HFFc6 (cell line): Measurements from ENCODE around the gene PRELP. TPM values are rescaled to one million over a fixed set of nuclear protein-coding genes. Genes with fewer than 3 reads are reported as not detected.

Experiments used
- DNase-seq: peaks from one replicate; pipeline ENCODE4 v3.0.0-alpha.2; 2018
- H3K27ac Mint-ChIP-seq: 2 replicates; pipeline ENCODE4 v1.8.0; 2020; ENCODE audit warnings: mild to moderate bottlenecking, mixed read lengths
- H3K27me3 Mint-ChIP-seq: 2 replicates; pipeline ENCODE4 v1.8.0; 2021; ENCODE audit warnings: mild to moderate bottlenecking, moderate library complexity, mixed read lengths; ENCODE audit not compliant: insufficient read depth
- H3K36me3 Mint-ChIP-seq: 2 replicates; pipeline ENCODE4 v1.8.0; 2021; ENCODE audit warnings: low read depth, mixed read lengths
- H3K4me1 Mint-ChIP-seq: 2 replicates; pipeline ENCODE4 v1.8.0; 2020; ENCODE audit warnings: low read depth, mixed read lengths
- H3K4me3 Mint-ChIP-seq: 2 replicates; pipeline ENCODE4 v1.8.0; 2020; ENCODE audit warnings: mild to moderate bottlenecking, moderate library complexity, mixed read lengths
- H3K9me3 Mint-ChIP-seq: 2 replicates; pipeline ENCODE4 v1.8.0; 2020; ENCODE audit warnings: mild to moderate bottlenecking, mixed read lengths
- total RNA-seq, 6 experiments: library from RNA; stranded (reverse); fragmentation: NEBNext Ultra II Directional; extraction: Animal tissue kit (Norgen Biotek cat#: 25700); gene quantifications; 2 replicates in 1 of 6; 3 replicates in 5 of 6; pipeline ENCODE4 v1.2.3, GENCODE V29; 2021
- TF ChIP-seq, protein P1 (sequence below): fragments of 200-600 bp; sonication (generic); IDR thresholded peaks from 2 replicates; pipeline ENCODE4 v1.5.0; 2021; ENCODE audit warnings: antibody characterized with exemption, mild to moderate bottlenecking

Gene PRELP
- total RNA-seq, 6 experiments from 2014 or later, result 0.59 to 0.81 (median 0.70) TPM

DNA sequence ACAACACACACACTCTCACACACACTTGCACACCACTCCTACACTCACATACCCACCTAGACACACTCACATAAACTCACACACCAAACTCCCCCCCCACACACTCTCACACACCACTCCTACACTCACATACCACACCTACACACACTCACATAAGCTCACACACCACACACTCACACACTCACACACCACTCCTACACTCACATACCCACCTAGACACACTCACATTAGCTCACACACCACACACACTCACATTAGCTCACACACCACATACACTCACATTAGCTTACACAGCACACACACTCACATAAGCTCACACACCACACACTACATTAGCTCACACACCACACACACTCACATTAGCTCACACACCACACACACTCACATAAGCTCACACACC, 51.4 kb downstream of the PRELP start:
- H3K4me3 Mint-ChIP-seq, result no peak overlapping the region
- no peaks in the 10 kb centered on the region; the same call in 1 of the 2 replicates for H3K27me3 Mint-ChIP-seq
- no peaks in the 10 kb centered on the region for H3K9me3 Mint-ChIP-seq
- peak overlapping the region; percentile 31 for H3K27ac Mint-ChIP-seq
- H3K4me1 Mint-ChIP-seq, result peaks cover 41% of the 10 kb centered on the region
- DNase-seq, result no peak
- H3K36me3 Mint-ChIP-seq, result no peaks in the 10 kb centered on the region
- TF ChIP-seq, protein P1, sequence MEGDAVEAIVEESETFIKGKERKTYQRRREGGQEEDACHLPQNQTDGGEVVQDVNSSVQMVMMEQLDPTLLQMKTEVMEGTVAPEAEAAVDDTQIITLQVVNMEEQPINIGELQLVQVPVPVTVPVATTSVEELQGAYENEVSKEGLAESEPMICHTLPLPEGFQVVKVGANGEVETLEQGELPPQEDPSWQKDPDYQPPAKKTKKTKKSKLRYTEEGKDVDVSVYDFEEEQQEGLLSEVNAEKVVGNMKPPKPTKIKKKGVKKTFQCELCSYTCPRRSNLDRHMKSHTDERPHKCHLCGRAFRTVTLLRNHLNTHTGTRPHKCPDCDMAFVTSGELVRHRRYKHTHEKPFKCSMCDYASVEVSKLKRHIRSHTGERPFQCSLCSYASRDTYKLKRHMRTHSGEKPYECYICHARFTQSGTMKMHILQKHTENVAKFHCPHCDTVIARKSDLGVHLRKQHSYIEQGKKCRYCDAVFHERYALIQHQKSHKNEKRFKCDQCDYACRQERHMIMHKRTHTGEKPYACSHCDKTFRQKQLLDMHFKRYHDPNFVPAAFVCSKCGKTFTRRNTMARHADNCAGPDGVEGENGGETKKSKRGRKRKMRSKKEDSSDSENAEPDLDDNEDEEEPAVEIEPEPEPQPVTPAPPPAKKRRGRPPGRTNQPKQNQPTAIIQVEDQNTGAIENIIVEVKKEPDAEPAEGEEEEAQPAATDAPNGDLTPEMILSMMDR, result no peak

DNA sequence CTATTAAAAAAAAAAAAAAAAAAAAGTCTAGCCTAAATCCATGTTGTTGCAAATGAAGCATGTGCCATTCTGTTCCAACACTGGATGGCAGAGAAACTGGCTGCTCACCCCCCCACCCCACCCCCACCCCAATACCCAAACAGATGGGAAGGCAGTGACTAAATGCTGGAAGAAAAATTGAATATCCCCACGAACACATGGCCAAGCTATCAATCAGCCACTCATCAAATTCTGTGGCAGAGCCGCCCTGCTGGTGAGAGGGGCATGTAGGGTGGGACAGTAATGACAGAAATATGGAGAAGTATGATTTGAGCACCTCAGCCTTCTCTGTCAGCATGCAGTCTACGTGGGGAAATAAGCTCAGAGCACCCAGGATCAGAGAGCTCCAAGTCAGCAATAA, 52.5 kb downstream of the PRELP start:
- no peak for DNase-seq
- Mint-ChIP-seq H3K36me3 (no peaks in the 10 kb centered on the region), H3K27me3 (no peaks in the 10 kb centered on the region; the same call in 1 of the 2 replicates), H3K9me3 (no peaks in the 10 kb centered on the region), H3K4me3 (no peak overlapping the region), H3K4me1 (peaks cover 41% of the 10 kb centered on the region), H3K27ac (no peak overlapping the region)
- TF ChIP-seq, protein P1, result no peak

DNA sequence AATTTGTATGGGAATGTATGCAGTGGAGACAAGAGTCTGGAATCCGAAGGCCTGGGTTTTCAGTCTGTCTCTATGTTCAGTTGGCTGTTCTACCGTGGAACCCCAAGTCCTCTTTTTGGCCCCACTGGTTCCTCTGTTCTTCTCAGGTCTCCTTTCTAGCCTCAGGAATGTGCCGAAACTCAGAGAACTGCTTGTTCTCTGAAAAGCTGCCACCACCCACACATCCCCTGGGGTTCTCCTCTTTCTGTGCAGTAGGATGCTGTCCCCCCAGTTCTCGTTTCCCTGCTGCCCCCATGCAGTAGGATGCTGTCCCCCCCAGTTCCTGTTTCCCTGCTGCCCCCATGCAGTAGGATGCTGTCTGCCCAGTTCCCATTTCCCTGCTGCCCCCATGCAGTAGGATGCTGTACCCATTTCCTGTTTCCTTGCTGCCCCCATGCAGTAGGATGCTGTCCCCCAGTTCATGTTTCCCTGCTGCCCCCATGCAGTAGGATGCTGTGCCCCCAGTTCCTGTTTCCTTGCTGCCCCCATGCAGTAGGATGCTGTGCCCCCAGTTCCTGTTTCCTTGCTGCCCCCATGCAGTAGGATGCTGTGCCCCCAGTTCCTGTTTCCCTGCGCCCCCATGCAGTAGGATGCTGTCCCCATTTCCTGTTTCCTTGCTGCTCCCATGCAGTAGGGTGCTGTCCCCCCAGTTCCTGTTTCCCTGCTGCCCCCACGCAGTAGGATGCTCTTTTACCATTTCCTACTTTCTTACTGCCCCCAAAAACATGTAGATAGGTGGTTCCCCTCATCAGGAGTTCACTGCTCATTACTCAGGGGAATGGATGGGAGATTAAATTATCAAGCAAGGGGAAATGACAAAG, 53.6 kb downstream of the PRELP start:
- H3K4me1 Mint-ChIP-seq, result peaks cover 52% of the 10 kb centered on the region
- H3K36me3 Mint-ChIP-seq, result no peaks in the 10 kb centered on the region
- TF ChIP-seq, protein P1, result no peak
- DNase-seq, result no peak
- H3K4me3 Mint-ChIP-seq, result no peak overlapping the region
- no peaks in the 10 kb centered on the region; the same call in 1 of the 2 replicates for H3K27me3 Mint-ChIP-seq
- no peaks in the 10 kb centered on the region for H3K9me3 Mint-ChIP-seq
- H3K27ac Mint-ChIP-seq, result no peak overlapping the region

DNA sequence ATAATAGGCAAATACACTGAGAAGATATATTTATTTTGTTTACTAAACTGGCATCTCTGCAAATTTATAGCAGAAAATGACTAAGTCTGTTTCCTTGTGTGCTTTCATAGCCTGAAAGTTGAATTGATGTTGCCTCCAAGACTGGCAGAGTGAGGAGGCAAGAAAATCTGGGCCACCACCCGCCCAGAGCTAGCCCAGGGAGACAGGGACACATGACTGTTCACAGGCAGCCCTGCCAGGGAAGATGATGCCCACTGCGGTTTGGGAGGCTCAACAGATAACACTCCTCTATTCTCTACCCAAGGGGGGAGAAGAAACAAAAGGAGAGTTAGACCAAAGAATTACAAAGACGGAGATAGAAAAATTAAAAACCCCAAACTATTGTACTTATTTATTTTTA, 55.5 kb downstream of the PRELP start:
- TF ChIP-seq, protein P1, result no peak
- Mint-ChIP-seq H3K4me1 (peaks cover 68% of the 10 kb centered on the region), H3K4me3 (no peak overlapping the region), H3K9me3 (no peaks in the 10 kb centered on the region), H3K27me3 (peaks cover 1% of the 10 kb centered on the region), H3K27ac (no peak overlapping the region), H3K36me3 (no peaks in the 10 kb centered on the region)
- DNase-seq, result no peak

DNA sequence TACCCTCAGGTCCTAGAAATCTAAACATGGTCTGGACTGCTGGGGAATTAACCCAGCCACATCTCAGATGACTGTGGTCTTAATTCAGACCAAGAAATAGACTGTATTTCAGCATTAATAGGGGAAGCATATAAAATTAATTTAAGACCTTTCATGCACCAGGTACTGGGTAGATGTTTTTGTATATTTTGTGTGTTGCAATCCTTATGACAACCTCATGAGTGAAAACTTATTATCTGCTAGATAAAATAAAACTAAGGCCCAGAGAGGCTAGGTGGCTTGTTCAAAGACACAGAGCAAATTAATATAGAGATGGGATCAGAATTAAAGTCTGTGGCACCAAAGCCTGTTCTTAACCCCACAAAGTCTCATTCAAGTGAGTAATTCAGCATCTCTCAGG, 58.4 kb downstream of the PRELP start:
- peak overlapping the region; percentile 72 for H3K4me3 Mint-ChIP-seq
- H3K36me3 Mint-ChIP-seq, result no peaks in the 10 kb centered on the region
- peaks cover 1% of the 10 kb centered on the region for H3K27me3 Mint-ChIP-seq
- H3K9me3 Mint-ChIP-seq, result no peaks in the 10 kb centered on the region
- no peak for DNase-seq
- TF ChIP-seq, protein P1, result no peak
- H3K27ac Mint-ChIP-seq, result peak overlapping the region; percentile 95
- peaks cover 73% of the 10 kb centered on the region for H3K4me1 Mint-ChIP-seq
